ENCODE results near the gene COL11A2. TPM values are rescaled to one million over a fixed set of nuclear protein-coding genes. Genes with fewer than 3 reads are reported as not detected.

COL11A2 gene
- total RNA-seq, 1 donor from 2014 or later: 3.3 TPM

- no peak overlapping the region for H3K27ac Mint-ChIP-seq (ENCODE audit: unreplicated experiment)
- no peak for DNase-seq (ENCODE audit: extremely low spot score, unreplicated experiment)
- TF ChIP-seq, protein P1, sequence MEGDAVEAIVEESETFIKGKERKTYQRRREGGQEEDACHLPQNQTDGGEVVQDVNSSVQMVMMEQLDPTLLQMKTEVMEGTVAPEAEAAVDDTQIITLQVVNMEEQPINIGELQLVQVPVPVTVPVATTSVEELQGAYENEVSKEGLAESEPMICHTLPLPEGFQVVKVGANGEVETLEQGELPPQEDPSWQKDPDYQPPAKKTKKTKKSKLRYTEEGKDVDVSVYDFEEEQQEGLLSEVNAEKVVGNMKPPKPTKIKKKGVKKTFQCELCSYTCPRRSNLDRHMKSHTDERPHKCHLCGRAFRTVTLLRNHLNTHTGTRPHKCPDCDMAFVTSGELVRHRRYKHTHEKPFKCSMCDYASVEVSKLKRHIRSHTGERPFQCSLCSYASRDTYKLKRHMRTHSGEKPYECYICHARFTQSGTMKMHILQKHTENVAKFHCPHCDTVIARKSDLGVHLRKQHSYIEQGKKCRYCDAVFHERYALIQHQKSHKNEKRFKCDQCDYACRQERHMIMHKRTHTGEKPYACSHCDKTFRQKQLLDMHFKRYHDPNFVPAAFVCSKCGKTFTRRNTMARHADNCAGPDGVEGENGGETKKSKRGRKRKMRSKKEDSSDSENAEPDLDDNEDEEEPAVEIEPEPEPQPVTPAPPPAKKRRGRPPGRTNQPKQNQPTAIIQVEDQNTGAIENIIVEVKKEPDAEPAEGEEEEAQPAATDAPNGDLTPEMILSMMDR (IDR thresholded peaks at IDR 0.05): no peak
- no peaks in the 10 kb centered on the region for H3K36me3 Mint-ChIP-seq (ENCODE audit: unreplicated experiment)
- no peaks in the 10 kb centered on the region for H3K9me3 Mint-ChIP-seq (ENCODE audit: unreplicated experiment)
- no peak overlapping the region for H3K4me3 Mint-ChIP-seq (ENCODE audit: unreplicated experiment)
- peaks cover 14% of the 10 kb centered on the region for H3K4me1 Mint-ChIP-seq (ENCODE audit: unreplicated experiment)
- H3K27me3 Mint-ChIP-seq (ENCODE audit: unreplicated experiment): peaks cover 2% of the 10 kb centered on the region
Observed at GRCh38 chr6:33165581-33166258, 26.5 kb downstream of the COL11A2 start.

DNA sequence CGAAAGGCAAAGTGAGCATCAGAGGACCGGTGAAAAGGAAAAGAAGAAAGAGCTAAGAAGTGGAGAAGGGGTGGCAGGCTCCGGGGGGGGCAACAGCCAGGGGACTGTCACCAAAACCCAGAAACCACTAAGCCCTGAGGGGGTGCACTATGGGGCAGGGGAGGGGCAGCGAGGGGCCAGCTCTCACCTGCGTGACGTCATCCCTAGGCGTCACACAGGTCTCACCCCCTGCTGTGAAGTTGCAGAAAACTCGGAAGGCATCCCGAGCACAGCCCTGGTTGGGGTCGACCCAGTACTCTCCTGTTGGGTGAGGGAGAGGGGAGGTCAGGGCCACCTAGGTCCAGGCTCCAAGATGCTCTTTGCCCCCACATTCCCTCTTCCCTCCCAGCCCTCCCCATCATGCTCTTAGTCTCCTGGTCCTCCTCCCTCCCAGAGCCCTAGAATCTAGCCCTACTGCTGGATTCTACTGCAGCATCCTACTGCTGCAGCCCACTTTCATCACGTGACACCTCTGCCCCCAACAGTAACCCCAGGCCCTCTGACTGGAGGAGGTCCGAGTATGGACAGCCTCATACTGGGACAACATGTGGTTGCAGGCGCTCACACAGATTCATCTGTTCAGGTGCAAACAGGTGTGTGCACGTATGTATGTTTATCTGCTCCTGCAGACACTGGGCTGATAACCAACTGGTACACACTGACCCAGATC lies 27.4 kb downstream of the COL11A2 start:
- Mint-ChIP-seq H3K4me3 (ENCODE audit: unreplicated experiment) (no peak overlapping the region), H3K27ac (ENCODE audit: unreplicated experiment) (no peak overlapping the region), H3K4me1 (ENCODE audit: unreplicated experiment) (peaks cover 14% of the 10 kb centered on the region), H3K9me3 (ENCODE audit: unreplicated experiment) (no peaks in the 10 kb centered on the region), H3K36me3 (ENCODE audit: unreplicated experiment) (no peaks in the 10 kb centered on the region), H3K27me3 (ENCODE audit: unreplicated experiment) (peaks cover 2% of the 10 kb centered on the region)
- TF ChIP-seq, protein P1 (IDR thresholded peaks at IDR 0.05): no peak
- DNase-seq (ENCODE audit: extremely low spot score, unreplicated experiment): no peak

GRCh38 chr6:33164176-33164575 lies 28.1 kb downstream of the COL11A2 start:
- Mint-ChIP-seq H3K36me3 (ENCODE audit: unreplicated experiment) (no peaks in the 10 kb centered on the region), H3K4me1 (ENCODE audit: unreplicated experiment) (peaks cover 14% of the 10 kb centered on the region), H3K9me3 (ENCODE audit: unreplicated experiment) (no peaks in the 10 kb centered on the region), H3K27ac (ENCODE audit: unreplicated experiment) (no peak overlapping the region), H3K4me3 (ENCODE audit: unreplicated experiment) (no peak overlapping the region), H3K27me3 (ENCODE audit: unreplicated experiment) (peaks cover 2% of the 10 kb centered on the region)
- DNase-seq (ENCODE audit: extremely low spot score, unreplicated experiment): no peak
- TF ChIP-seq, protein P1 (IDR thresholded peaks at IDR 0.05): no peak

DNA sequence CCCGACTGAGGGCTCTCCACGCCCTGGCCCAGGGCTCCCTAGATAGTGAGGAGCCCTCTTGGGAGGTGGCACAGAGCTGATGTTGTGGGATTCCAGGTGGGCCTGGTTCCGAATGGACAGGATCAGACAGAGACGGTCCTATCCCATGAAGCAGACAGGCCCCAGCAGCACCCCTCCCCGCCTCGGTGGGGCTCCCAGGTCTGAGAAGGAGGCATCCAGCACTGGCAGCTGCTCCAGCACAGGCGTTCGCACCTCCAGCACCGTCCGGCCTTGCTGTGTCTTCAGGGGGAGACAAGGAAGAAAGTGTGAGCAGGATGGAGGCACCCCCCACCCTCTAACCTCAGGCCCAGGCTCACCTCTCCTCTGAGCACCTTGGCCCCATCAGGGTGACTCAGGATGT lies 28.7 kb downstream of the COL11A2 start:
- H3K36me3 Mint-ChIP-seq (ENCODE audit: unreplicated experiment): no peaks in the 10 kb centered on the region
- H3K4me3 Mint-ChIP-seq (ENCODE audit: unreplicated experiment): no peak overlapping the region
- H3K27ac Mint-ChIP-seq (ENCODE audit: unreplicated experiment): no peak overlapping the region
- peaks cover 14% of the 10 kb centered on the region for H3K4me1 Mint-ChIP-seq (ENCODE audit: unreplicated experiment)
- peaks cover 2% of the 10 kb centered on the region for H3K27me3 Mint-ChIP-seq (ENCODE audit: unreplicated experiment)
- TF ChIP-seq, protein P1 (IDR thresholded peaks at IDR 0.05): no peak
- DNase-seq (ENCODE audit: extremely low spot score, unreplicated experiment): no peak
- H3K9me3 Mint-ChIP-seq (ENCODE audit: unreplicated experiment): no peaks in the 10 kb centered on the region
